ENCODE measurements around the gene TBC1D2.

DNA sequence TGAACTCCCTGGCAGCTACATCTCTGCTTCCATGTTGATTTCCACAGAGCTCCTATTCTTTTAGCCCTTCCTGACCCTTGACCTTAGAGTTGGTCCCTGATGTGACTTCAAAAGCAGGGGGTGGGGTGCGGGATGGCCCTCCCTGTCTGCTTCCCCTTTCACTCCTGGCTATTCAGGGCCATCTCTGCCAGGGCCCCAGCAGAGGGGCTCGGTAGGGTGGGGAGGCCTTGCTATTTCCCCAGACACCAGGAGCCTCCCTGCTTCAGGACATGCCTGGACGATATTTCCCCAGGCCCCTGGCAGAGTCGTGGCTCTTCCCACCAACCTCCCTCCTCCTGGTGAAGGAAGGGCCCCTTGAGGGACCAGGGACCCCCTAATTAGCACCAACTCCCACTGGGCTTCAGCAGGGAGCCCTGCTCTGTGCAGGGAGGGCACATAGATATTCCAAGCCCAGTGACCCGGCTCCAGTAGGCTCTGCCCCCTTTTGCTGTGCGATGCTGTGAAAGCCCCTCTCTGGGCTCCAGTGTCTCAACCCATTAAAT lies 80.3 kb downstream of the TBC1D2 start:
- TF ChIP-seq, protein P1, sequence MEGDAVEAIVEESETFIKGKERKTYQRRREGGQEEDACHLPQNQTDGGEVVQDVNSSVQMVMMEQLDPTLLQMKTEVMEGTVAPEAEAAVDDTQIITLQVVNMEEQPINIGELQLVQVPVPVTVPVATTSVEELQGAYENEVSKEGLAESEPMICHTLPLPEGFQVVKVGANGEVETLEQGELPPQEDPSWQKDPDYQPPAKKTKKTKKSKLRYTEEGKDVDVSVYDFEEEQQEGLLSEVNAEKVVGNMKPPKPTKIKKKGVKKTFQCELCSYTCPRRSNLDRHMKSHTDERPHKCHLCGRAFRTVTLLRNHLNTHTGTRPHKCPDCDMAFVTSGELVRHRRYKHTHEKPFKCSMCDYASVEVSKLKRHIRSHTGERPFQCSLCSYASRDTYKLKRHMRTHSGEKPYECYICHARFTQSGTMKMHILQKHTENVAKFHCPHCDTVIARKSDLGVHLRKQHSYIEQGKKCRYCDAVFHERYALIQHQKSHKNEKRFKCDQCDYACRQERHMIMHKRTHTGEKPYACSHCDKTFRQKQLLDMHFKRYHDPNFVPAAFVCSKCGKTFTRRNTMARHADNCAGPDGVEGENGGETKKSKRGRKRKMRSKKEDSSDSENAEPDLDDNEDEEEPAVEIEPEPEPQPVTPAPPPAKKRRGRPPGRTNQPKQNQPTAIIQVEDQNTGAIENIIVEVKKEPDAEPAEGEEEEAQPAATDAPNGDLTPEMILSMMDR (IDR thresholded peaks at IDR 0.05) = no peak
- TF ChIP-seq EP300 (IDR thresholded peaks at IDR 0.05) (no peak), POLR2A (IDR thresholded peaks at IDR 0.05) (no peak), POLR2AphosphoS5 (IDR thresholded peaks at IDR 0.05) (no peak)

Measured in upper lobe of left lung (tissue), 4 donors.